Mesendoderm (in vitro differentiated cells): Measurements from ENCODE around the gene SRPX2.

Experiments
- DNase-seq: peaks from one replicate; pipeline ENCODE4 v3.0.0; 2013
- H2AK5ac ChIP-seq: 2 replicates; pipeline ENCODE4 v1.6.1; 2013; ENCODE audit warnings: low read length, inconsistent platforms
- H2BK120ac ChIP-seq: 2 replicates; pipeline ENCODE4 v1.6.1; 2013; ENCODE audit warnings: low read depth, mild to moderate bottlenecking, low read length, moderate library complexity, mixed read lengths
- H2BK15ac ChIP-seq: replicated peaks from 2 replicates; pipeline ENCODE4 v1.6.1; 2013; ENCODE audit warnings: low read depth, mild to moderate bottlenecking, moderate library complexity
- H2BK5ac ChIP-seq: 2 replicates; pipeline ENCODE4 v1.6.1; 2013; ENCODE audit warnings: low read length, inconsistent platforms
- H3K18ac ChIP-seq: 2 replicates; pipeline ENCODE4 v1.6.1; 2013; ENCODE audit warnings: mild to moderate bottlenecking, low read length, mixed read lengths
- H3K23ac ChIP-seq: one replicate; pipeline ENCODE4 v1.6.1; 2013; ENCODE audit warnings: low read length
- H3K27ac ChIP-seq: 2 replicates; pipeline ENCODE4 v1.5.1; 2013; ENCODE audit warnings: low read depth, mild to moderate bottlenecking, inconsistent platforms, low read length, moderate library complexity
- H3K27me3 ChIP-seq: 2 replicates; pipeline ENCODE4 v1.6.1; 2013; ENCODE audit warnings: low read length, control low read depth, mild to moderate bottlenecking, inconsistent platforms; ENCODE audit not compliant: insufficient read depth, poor library complexity
- H3K36me3 ChIP-seq: 2 replicates; pipeline ENCODE4 v1.6.1; 2013; ENCODE audit warnings: low read length, inconsistent platforms; ENCODE audit not compliant: control insufficient read depth, insufficient read depth
- H3K4ac ChIP-seq: one replicate; pipeline ENCODE4 v1.6.1; 2013; ENCODE audit warnings: low read depth, mild to moderate bottlenecking, low read length, moderate library complexity
- H3K4me1 ChIP-seq: 2 replicates; pipeline ENCODE4 v1.6.1; 2013; ENCODE audit warnings: low read depth, low read length, inconsistent platforms; ENCODE audit not compliant: control insufficient read depth
- H3K4me2 ChIP-seq: 2 replicates; pipeline ENCODE4 v1.6.1; 2013; ENCODE audit warnings: low read length
- H3K4me3 ChIP-seq: 2 replicates; pipeline ENCODE4 v1.5.1; 2013; ENCODE audit warnings: mild to moderate bottlenecking, low read length
- H3K56ac ChIP-seq: one replicate; pipeline ENCODE4 v1.6.1; 2013; ENCODE audit warnings: low read length
- H3K79me1 ChIP-seq: 2 replicates; pipeline ENCODE4 v1.6.1; 2013; ENCODE audit warnings: low read length, inconsistent platforms
- H3K79me2 ChIP-seq: 2 replicates; pipeline ENCODE4 v1.6.1; 2013; ENCODE audit warnings: mild to moderate bottlenecking, low read length; ENCODE audit not compliant: control insufficient read depth, insufficient read depth
- H3K9ac ChIP-seq: 2 replicates; pipeline ENCODE4 v1.6.1; 2013; ENCODE audit warnings: low read length, inconsistent platforms
- H4K5ac ChIP-seq: one replicate; pipeline ENCODE4 v1.6.1; 2013; ENCODE audit warnings: low read length
- H4K8ac ChIP-seq: one replicate; pipeline ENCODE4 v1.6.1; 2013; ENCODE audit warnings: low read depth, mild to moderate bottlenecking, control low read depth, low read length, moderate library complexity
- WGBS: extraction: QIAGEN DNeasy Blood & Tissue Kit; methylation state at CpG from one replicate; pipeline ENCODE4 v1.1.7; 2013; ENCODE audit warnings: low lambda C conversion rate, missing lambda C conversion rate; ENCODE audit not compliant: insufficient coverage; ENCODE audit errors: extremely low coverage; 5-methylcytosine and 5-hydroxymethylcytosine counted together

SRPX2 gene

GRCh38 chrX:100682939-100683338 lies 38.9 kb downstream of the SRPX2 start:
- DNase-seq: no peak
- Histone ChIP-seq H3K27me3 (no peaks in the 10 kb centered on the region), H3K79me2 (no peaks in the 10 kb centered on the region), H3K36me3 (no peaks in the 10 kb centered on the region), H4K5ac (no peak overlapping the region), H2AK5ac (no peak overlapping the region), H3K18ac (no peak overlapping the region), H2BK15ac (no peak overlapping the region), H4K8ac (no peak overlapping the region), H3K23ac (no peak overlapping the region), H3K4me3 (no peak overlapping the region), H3K27ac (no peak overlapping the region), H3K9ac (no peak overlapping the region), H2BK5ac (no peak overlapping the region), H3K79me1 (no peaks in the 10 kb centered on the region), H2BK120ac (no peak overlapping the region), H3K4me1 (no peaks in the 10 kb centered on the region), H3K4ac (no peak overlapping the region), H3K4me2 (no peak overlapping the region), H3K56ac (no peak overlapping the region)
- no CpG with 5 or more reads among the region's 8 CpGs for WGBS

GRCh38 chrX:100685284-100685996 lies 41.4 kb downstream of the SRPX2 start:
- Histone ChIP-seq H3K18ac (no peak overlapping the region), H3K4me2 (no peak overlapping the region), H3K9ac (no peak overlapping the region), H2BK15ac (no peak overlapping the region), H3K4ac (no peak overlapping the region), H4K5ac (no peak overlapping the region), H3K4me3 (no peak overlapping the region), H3K27me3 (no peaks in the 10 kb centered on the region), H3K79me2 (no peaks in the 10 kb centered on the region), H3K4me1 (no peaks in the 10 kb centered on the region), H2BK5ac (no peak overlapping the region), H3K23ac (no peak overlapping the region), H4K8ac (no peak overlapping the region), H3K36me3 (no peaks in the 10 kb centered on the region), H3K27ac (no peak overlapping the region), H3K56ac (no peak overlapping the region), H3K79me1 (no peaks in the 10 kb centered on the region), H2AK5ac (no peak overlapping the region), H2BK120ac (no peak overlapping the region)
- peak; percentile 82 for DNase-seq
- WGBS: no CpG with 5 or more reads among the region's 5 CpGs

GRCh38 chrX:100685997-100686305 lies 42.0 kb downstream of the SRPX2 start:
- no CpG with 5 or more reads among the region's 1 CpG for WGBS
- Histone ChIP-seq H3K23ac (no peak overlapping the region), H3K27me3 (no peaks in the 10 kb centered on the region), H3K56ac (no peak overlapping the region), H2BK15ac (no peak overlapping the region), H3K27ac (no peak overlapping the region), H3K4me3 (no peak overlapping the region), H3K4me2 (no peak overlapping the region), H3K4me1 (no peaks in the 10 kb centered on the region), H2BK120ac (no peak overlapping the region), H3K18ac (no peak overlapping the region), H2BK5ac (no peak overlapping the region), H3K36me3 (no peaks in the 10 kb centered on the region), H3K79me1 (no peaks in the 10 kb centered on the region), H2AK5ac (no peak overlapping the region), H4K5ac (no peak overlapping the region), H4K8ac (no peak overlapping the region), H3K79me2 (no peaks in the 10 kb centered on the region), H3K4ac (no peak overlapping the region), H3K9ac (no peak overlapping the region)
- no peak for DNase-seq

GRCh38 chrX:100687128-100687527 lies 43.1 kb downstream of the SRPX2 start:
- WGBS: no CpG with 5 or more reads among the region's 6 CpGs

GRCh38 chrX:100687546-100687945 lies 43.5 kb downstream of the SRPX2 start:
- H3K27ac ChIP-seq: no peak overlapping the region
- H3K27me3 ChIP-seq: no peaks in the 10 kb centered on the region
- DNase-seq: no peak
- H4K5ac ChIP-seq: no peak overlapping the region
- no peak overlapping the region for H3K56ac ChIP-seq
- H3K4me3 ChIP-seq: no peak overlapping the region
- no peak overlapping the region for H2BK15ac ChIP-seq
- no peak overlapping the region for H2BK120ac ChIP-seq
- no peaks in the 10 kb centered on the region for H3K36me3 ChIP-seq
- no peak overlapping the region for H3K18ac ChIP-seq
- no peak overlapping the region for H3K4ac ChIP-seq
- H3K23ac ChIP-seq: no peak overlapping the region
- H4K8ac ChIP-seq: no peak overlapping the region
- H3K4me1 ChIP-seq: no peaks in the 10 kb centered on the region
- no CpG with 5 or more reads among the region's 2 CpGs for WGBS
- H2BK5ac ChIP-seq: no peak overlapping the region
- H3K79me2 ChIP-seq: no peaks in the 10 kb centered on the region
- H3K9ac ChIP-seq: no peak overlapping the region
- no peak overlapping the region for H2AK5ac ChIP-seq
- H3K79me1 ChIP-seq: no peaks in the 10 kb centered on the region
- H3K4me2 ChIP-seq: no peak overlapping the region

More at GRCh38 chrX:100687128-100687527, 43.1 kb downstream of the SRPX2 start:
- Histone ChIP-seq H3K4ac (no peak overlapping the region), H2AK5ac (no peak overlapping the region), H3K56ac (no peak overlapping the region), H3K4me1 (no peaks in the 10 kb centered on the region), H3K36me3 (no peaks in the 10 kb centered on the region), H2BK5ac (no peak overlapping the region), H2BK15ac (no peak overlapping the region), H3K23ac (no peak overlapping the region), H4K5ac (no peak overlapping the region), H3K18ac (no peak overlapping the region), H3K4me2 (no peak overlapping the region), H3K4me3 (no peak overlapping the region), H3K79me2 (no peaks in the 10 kb centered on the region), H2BK120ac (no peak overlapping the region), H3K79me1 (no peaks in the 10 kb centered on the region), H3K27ac (no peak overlapping the region), H3K27me3 (no peaks in the 10 kb centered on the region), H4K8ac (no peak overlapping the region), H3K9ac (no peak overlapping the region)
- DNase-seq: no peak

- Histone ChIP-seq H2BK120ac (no peak overlapping the region), H3K27ac (no peak overlapping the region), H3K4me3 (no peak overlapping the region)
Observed at GRCh38 chrX:100695302-100695701, 51.3 kb downstream of the SRPX2 start.

More at GRCh38 chrX:100695302-100695701, 51.3 kb downstream of the SRPX2 start:
- Histone ChIP-seq H3K56ac (no peak overlapping the region), H4K5ac (no peak overlapping the region), H3K23ac (no peak overlapping the region), H2AK5ac (no peak overlapping the region), H3K4ac (no peak overlapping the region), H3K36me3 (no peaks in the 10 kb centered on the region), H2BK5ac (no peak overlapping the region), H4K8ac (no peak overlapping the region), H3K79me1 (no peaks in the 10 kb centered on the region), H3K9ac (no peak overlapping the region), H3K18ac (no peak overlapping the region), H3K79me2 (no peaks in the 10 kb centered on the region), H2BK15ac (no peak overlapping the region), H3K4me1 (no peaks in the 10 kb centered on the region), H3K4me2 (no peak overlapping the region), H3K27me3 (no peaks in the 10 kb centered on the region)
- WGBS: no CpG with 5 or more reads among the region's 2 CpGs
- DNase-seq: no peak
